Measurements from ENCODE around the gene TMEM132C.

Gene TMEM132C

DNA sequence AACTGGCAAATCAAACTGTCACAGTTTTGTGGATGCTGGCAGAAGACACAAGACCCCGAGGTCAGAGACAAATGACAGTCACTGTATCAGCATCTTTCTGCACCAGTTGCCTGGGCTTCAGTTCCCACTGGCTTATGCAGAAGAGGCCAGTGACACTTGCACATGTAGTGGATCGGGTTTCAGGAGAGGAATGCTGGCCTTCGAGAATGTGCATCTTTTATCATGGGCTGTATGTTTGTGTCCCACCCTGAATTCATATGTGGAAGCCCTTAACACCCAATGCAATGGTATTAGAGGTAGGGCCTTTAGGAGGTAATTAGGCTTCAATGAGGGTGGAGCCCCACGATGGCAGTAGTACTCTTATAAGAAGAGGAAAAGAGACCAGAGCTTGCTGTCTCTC, 405.9 kb downstream of the TMEM132C start:
- H3K27me3 ChIP-seq (replicated peaks): no peaks in the 10 kb centered on the region
- H3K36me3 ChIP-seq (replicated peaks): no peaks in the 10 kb centered on the region
- in situ Hi-C loops (cut with HindIII; ENCODE audit: low pct_ligation_motif_present, low sequenced_read_pairs): no loop called here
- no peak overlapping the region for H3K27ac ChIP-seq
- H3K4me3 ChIP-seq (ENCODE audit: low read depth, low read length): no peak overlapping the region
- no peak for DNase-seq
- no peak for TF ChIP-seq CTCF (IDR thresholded peaks at IDR 0.05; ENCODE audit: low read depth, low read length, missing control alignments)

GRCh38 chr12:128675576-128675975, 408.6 kb downstream of the TMEM132C start:
- DNase-seq: no peak
- in situ Hi-C loops (cut with HindIII; ENCODE audit: low pct_ligation_motif_present, low sequenced_read_pairs): no loop called here
- H3K36me3 ChIP-seq (replicated peaks): no peaks in the 10 kb centered on the region
- no peaks in the 10 kb centered on the region for H3K27me3 ChIP-seq (replicated peaks)
- H3K27ac ChIP-seq: no peak overlapping the region
- no peak for TF ChIP-seq CTCF (IDR thresholded peaks at IDR 0.05; ENCODE audit: low read depth, low read length, missing control alignments)
- H3K4me3 ChIP-seq (ENCODE audit: low read depth, low read length): no peak overlapping the region

DNA sequence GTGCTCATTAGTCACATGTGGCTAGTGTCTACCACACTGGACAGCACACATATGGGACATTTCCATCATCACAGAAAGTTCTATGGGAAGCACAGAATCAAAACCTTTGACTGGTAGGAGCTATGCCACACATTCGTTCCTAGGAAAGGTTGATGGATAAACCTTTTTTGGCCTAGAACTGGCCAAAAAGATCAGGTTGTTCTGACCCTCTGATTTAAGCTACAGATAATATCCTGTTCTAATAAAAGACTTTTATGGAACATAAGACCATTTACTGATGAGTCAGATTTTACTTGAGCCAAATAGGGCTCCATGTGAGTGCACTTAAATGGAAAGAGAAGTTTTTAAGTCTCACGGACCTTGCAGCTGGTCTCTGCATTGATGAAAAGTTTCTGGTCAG, 413.6 kb downstream of the TMEM132C start:
- no peak for DNase-seq
- TF ChIP-seq CTCF (IDR thresholded peaks at IDR 0.05; ENCODE audit: low read depth, low read length, missing control alignments): no peak
- no peak overlapping the region for H3K27ac ChIP-seq
- no peaks in the 10 kb centered on the region for H3K36me3 ChIP-seq (replicated peaks)
- H3K27me3 ChIP-seq (replicated peaks): no peaks in the 10 kb centered on the region
- in situ Hi-C loops (cut with HindIII; ENCODE audit: low pct_ligation_motif_present, low sequenced_read_pairs): no loop called here
- H3K4me3 ChIP-seq (ENCODE audit: low read depth, low read length): no peak overlapping the region

DNA sequence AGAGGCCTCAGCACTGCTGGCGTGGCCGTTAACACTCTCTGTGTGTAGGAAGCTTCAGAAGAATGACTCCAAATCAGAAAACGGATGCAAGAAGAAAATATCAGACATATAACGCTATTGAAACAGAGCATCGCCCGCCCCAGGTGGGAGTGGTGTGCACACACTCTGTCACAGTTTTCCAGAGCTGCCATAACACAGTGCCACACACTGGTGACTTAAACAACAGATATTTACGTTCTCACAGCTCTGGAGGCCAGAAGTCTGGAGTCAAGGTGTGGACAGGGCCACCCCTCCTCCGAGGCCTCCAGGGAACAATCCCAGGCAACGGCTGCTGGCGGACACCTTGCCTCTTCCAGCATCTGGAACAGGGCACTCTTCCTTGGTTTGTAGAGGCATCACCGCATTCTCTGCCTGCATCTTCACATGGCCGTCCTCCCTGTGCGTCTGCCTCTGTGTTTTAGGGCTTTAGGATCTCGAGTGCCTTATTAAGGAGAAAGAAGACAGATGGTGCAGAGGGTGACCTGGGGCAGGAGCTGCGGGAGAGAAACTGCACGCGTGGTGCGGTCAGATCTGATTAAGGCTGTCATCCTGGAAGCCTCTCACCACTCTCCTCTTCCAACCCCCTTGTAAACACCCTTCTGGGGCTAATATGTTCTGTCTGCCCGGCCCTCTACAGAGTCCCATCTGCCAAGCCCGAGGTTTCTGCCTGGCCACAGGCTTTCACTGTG, 415.7 kb downstream of the TMEM132C start:
- no peak for TF ChIP-seq CTCF (IDR thresholded peaks at IDR 0.05; ENCODE audit: low read depth, low read length, missing control alignments)
- Histone ChIP-seq H3K4me3 (ENCODE audit: low read depth, low read length) (no peak overlapping the region), H3K27ac (no peak overlapping the region), H3K36me3 (replicated peaks) (no peaks in the 10 kb centered on the region), H3K27me3 (replicated peaks) (no peaks in the 10 kb centered on the region)
- in situ Hi-C loops (cut with HindIII; ENCODE audit: low pct_ligation_motif_present, low sequenced_read_pairs): no loop called here
- DNase-seq: no peak

GRCh38 chr12:128684352-128684751, 417.4 kb downstream of the TMEM132C start:
- H3K27me3 ChIP-seq (replicated peaks): no peaks in the 10 kb centered on the region
- no peaks in the 10 kb centered on the region for H3K36me3 ChIP-seq (replicated peaks)
- H3K4me3 ChIP-seq (ENCODE audit: low read depth, low read length): no peak overlapping the region
- in situ Hi-C loops (cut with HindIII; ENCODE audit: low pct_ligation_motif_present, low sequenced_read_pairs): no loop called here
- no peak overlapping the region for H3K27ac ChIP-seq
- TF ChIP-seq CTCF (IDR thresholded peaks at IDR 0.05; ENCODE audit: low read depth, low read length, missing control alignments): no peak
- DNase-seq: no peak

Data from brain microvascular endothelial cell (primary cell).